ENCODE results near the gene SPECC1L.
A peak's percentile ranks its signal among the peaks of the same experiment; 100 is the strongest.

Gene SPECC1L

GRCh38 chr22:24444729-24445466 lies 174.3 kb downstream of the SPECC1L start:
- DNase-seq (ENCODE audit: low spot score), result no peak

GRCh38 chr22:24445481-24446259 lies 175.0 kb downstream of the SPECC1L start:
- peak; percentile 59 for DNase-seq (ENCODE audit: low spot score)

GRCh38 chr22:24446260-24446611 lies 175.6 kb downstream of the SPECC1L start:
- DNase-seq (ENCODE audit: low spot score), result peak; percentile 56

- DNase-seq (ENCODE audit: low spot score), result no peak
Observed at GRCh38 chr22:24450610-24451009, 180.0 kb downstream of the SPECC1L start.

- DNase-seq (ENCODE audit: low spot score), result no peak
Observed at GRCh38 chr22:24451162-24451561, 180.5 kb downstream of the SPECC1L start.

GRCh38 chr22:24453853-24454252 lies 183.2 kb downstream of the SPECC1L start:
- DNase-seq (ENCODE audit: low spot score), result no peak

- no peak for DNase-seq (ENCODE audit: low spot score)
Observed at GRCh38 chr22:24455039-24455438, 184.4 kb downstream of the SPECC1L start.

- DNase-seq (ENCODE audit: low spot score), result no peak
Observed at GRCh38 chr22:24455751-24456426, 185.3 kb downstream of the SPECC1L start.

- no peak for DNase-seq (ENCODE audit: low spot score)
Observed at GRCh38 chr22:24457894-24458420, 187.3 kb downstream of the SPECC1L start.

GRCh38 chr22:24459911-24460310 lies 189.3 kb downstream of the SPECC1L start:
- DNase-seq (ENCODE audit: low spot score), result no peak

- DNase-seq (ENCODE audit: low spot score), result no peak
Observed at GRCh38 chr22:24460418-24461089, 189.9 kb downstream of the SPECC1L start.

- no peak for DNase-seq (ENCODE audit: low spot score)
Observed at GRCh38 chr22:24463071-24463760, 192.6 kb downstream of the SPECC1L start.

GRCh38 chr22:24465566-24465965 lies 194.9 kb downstream of the SPECC1L start:
- DNase-seq (ENCODE audit: low spot score), result no peak

- no peak for DNase-seq (ENCODE audit: low spot score)
Observed at GRCh38 chr22:24465975-24466374, 195.3 kb downstream of the SPECC1L start.

- DNase-seq (ENCODE audit: low spot score), result no peak
Observed at GRCh38 chr22:24466716-24467328, 196.2 kb downstream of the SPECC1L start.

GRCh38 chr22:24467340-24467739 lies 196.7 kb downstream of the SPECC1L start:
- no peak for DNase-seq (ENCODE audit: low spot score)
